HepG2 (cell line): ENCODE results near the gene COG4. TPM values are rescaled to one million over a fixed set of nuclear protein-coding genes. Genes with fewer than 3 reads are reported as not detected.

Experiments
- CAMTA2 ChIP-seq: sonication (generic); formaldehyde crosslinking; IDR thresholded peaks from 2 replicates; pipeline ENCODE4 v1.4.0; 2020; ENCODE audit warnings: mild to moderate bottlenecking, missing genetic modification reagents, borderline replicate concordance
- FLYWCH1 ChIP-seq: sonication (generic); formaldehyde crosslinking; IDR thresholded peaks from 2 replicates; pipeline ENCODE4 v1.8.1; 2023; ENCODE audit warnings: mild to moderate bottlenecking, missing genetic modification reagents
- HHEX ChIP-seq: IDR thresholded peaks from 2 replicates; pipeline ENCODE4 v1.6.1; 2016; ENCODE audit warnings: control low read depth
- KDM5A ChIP-seq: fragments of 200-600 bp; sonication (generic); IDR thresholded peaks from 2 replicates; pipeline ENCODE4 v1.7.0; 2018; ENCODE audit warnings: antibody characterized with exemption, mild to moderate bottlenecking, low read length, borderline replicate concordance
- NAIF1 ChIP-seq: sonication (generic); formaldehyde crosslinking; IDR thresholded peaks from 2 replicates; pipeline ENCODE4 v1.5.0; 2020; ENCODE audit warnings: mild to moderate bottlenecking, missing genetic modification reagents, borderline replicate concordance
- RNF2 ChIP-seq: fragments of 450-650 bp; conservative IDR thresholded peaks from 2 replicates; pipeline ENCODE4 v1.6.1; 2016; ENCODE audit warnings: low read depth
- ZNF17 ChIP-seq: sonication (generic); formaldehyde crosslinking; IDR thresholded peaks from 2 replicates; pipeline ENCODE4 v1.5.0; 2020; ENCODE audit warnings: mild to moderate bottlenecking, missing genetic modification reagents
- ZNF547 ChIP-seq: sonication (generic); formaldehyde crosslinking; IDR thresholded peaks from 2 replicates; pipeline ENCODE4 v1.5.1; 2020; ENCODE audit warnings: mild to moderate bottlenecking, missing genetic modification reagents
- ZNF652 ChIP-seq: IDR thresholded peaks from 2 replicates; pipeline ENCODE4 v1.6.1; 2016; ENCODE audit warnings: low read depth, borderline replicate concordance
- ZSCAN25 ChIP-seq: sonication (generic); formaldehyde crosslinking; IDR thresholded peaks from 2 replicates; pipeline ENCODE4 v1.8.0; 2022; ENCODE audit warnings: mild to moderate bottlenecking, missing genetic modification reagents
- ZZZ3 ChIP-seq: sonication (generic); formaldehyde crosslinking; IDR thresholded peaks from 2 replicates; pipeline ENCODE4 v1.4.0; 2020; ENCODE audit warnings: missing genetic modification reagents, mild to moderate bottlenecking, borderline replicate concordance
- polyA plus RNA-seq, 8 experiments: library from polyadenylated mRNA; depleted of rRNA in 3 of 8; stranded (reverse) in 7 of 8; unstranded in 1 of 8; fragments of >200 nt; fragmentation: Illumina TruSeq in 4 of 8; extraction: Trizol in 4 of 8; gene quantifications; 2 replicates each; pipeline versions ENCODE4 v1.2.1 to v1.2.3, GENCODE V29; 2011 to 2016; ENCODE audit warnings: low read depth in 4 of 8, missing spikeins in 1 of 8, mixed read lengths in 1 of 8; ENCODE audit not compliant: insufficient read depth in 1 of 8
- total RNA-seq, 5 experiments: library from RNA; depleted of rRNA; stranded (reverse); fragments of >200 nt; fragmentation: Illumina TruSeq; extraction: Trizol; gene quantifications; 2 replicates each; pipeline ENCODE4 v1.2.3, GENCODE V29; 2016; ENCODE audit warnings: low read depth in 1 of 5
- TF ChIP-seq, protein P1 (sequence below): sonication (generic); formaldehyde crosslinking; IDR thresholded peaks from 2 replicates; pipeline ENCODE4 v1.4.0; 2020; ENCODE audit warnings: mild to moderate bottlenecking, low read depth, missing genetic modification reagents
- TF ChIP-seq, protein P2 (sequence below), 2 experiments: fragments of 450-650 bp in 1 of 2; sonication (generic) in 1 of 2; formaldehyde crosslinking; IDR thresholded peaks; 2 replicates each; pipeline versions ENCODE4 v1.5.0 to v1.8.0; 2020 to 2022; ENCODE audit warnings: mild to moderate bottlenecking in 1 of 2, missing genetic modification reagents in 1 of 2
- TF ChIP-seq, protein P3 (sequence below): sonication (generic); formaldehyde crosslinking; IDR thresholded peaks from 2 replicates; pipeline ENCODE4 v1.5.1; 2020; ENCODE audit warnings: missing genetic modification reagents, mild to moderate bottlenecking, borderline replicate concordance
- TF ChIP-seq, protein P4 (sequence below): sonication (generic); formaldehyde crosslinking; IDR thresholded peaks from 2 replicates; pipeline ENCODE4 v1.8.0; 2022; ENCODE audit warnings: missing genetic modification reagents, mild to moderate bottlenecking, borderline replicate concordance
- TF ChIP-seq, protein P5 (sequence below): sonication (generic); formaldehyde crosslinking; IDR thresholded peaks from 2 replicates; pipeline ENCODE4 v1.4.0; 2020; ENCODE audit warnings: missing genetic modification reagents
- TF ChIP-seq, protein P6 (sequence below): sonication (generic); formaldehyde crosslinking; IDR thresholded peaks from 2 replicates; pipeline ENCODE4 v1.4.0; 2020; ENCODE audit warnings: missing genetic modification reagents

The COG4 gene
- total and polyA plus RNA-seq, 2 of the 13 experiments (the other 11 are each of a cell fraction or from before 2014, with no cell fraction given), result 51.1 to 73.8 TPM

DNA sequence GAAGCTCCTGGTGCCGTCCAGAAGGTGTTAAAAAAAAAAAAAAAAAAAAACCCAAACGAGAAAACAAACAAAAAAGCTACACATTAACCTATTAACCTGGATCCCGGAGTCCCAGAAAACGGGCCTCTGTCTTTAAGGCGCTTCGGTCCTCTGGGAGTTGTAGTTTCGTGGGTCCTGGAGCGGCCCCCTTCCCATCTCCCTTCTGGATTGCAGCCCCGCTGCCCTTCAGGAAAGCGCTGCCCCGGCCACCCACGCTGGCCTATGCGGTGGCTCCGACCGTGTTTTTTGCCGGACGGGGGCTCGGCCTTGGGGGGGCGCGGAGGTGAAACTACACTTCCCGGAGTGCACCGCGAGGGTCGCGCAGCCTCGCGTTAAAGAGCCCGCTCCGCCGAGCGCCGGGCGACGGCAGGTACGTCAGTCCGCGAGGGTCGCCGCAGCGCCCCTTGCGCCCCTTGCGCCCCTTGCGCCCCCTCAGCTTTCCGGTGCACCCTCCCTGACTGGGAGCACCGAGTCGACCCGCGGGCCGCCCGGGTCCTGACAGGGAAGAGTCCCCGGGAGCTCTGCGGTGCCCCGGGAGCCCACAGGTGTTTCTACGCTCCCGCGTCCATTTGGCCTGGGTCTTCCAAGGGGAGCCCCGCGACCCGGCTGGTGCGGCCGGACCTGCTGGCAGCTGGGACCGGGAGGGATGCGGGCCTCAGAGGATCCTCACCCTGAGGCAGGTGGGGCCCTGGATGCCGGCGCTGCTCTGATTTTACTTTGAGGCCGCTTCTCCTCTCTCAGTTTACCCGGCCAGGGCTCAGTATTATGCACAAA, 68.9 kb downstream of the COG4 start, which contains the start of gene FCSK (continued):
- TF ChIP-seq, protein P1, sequence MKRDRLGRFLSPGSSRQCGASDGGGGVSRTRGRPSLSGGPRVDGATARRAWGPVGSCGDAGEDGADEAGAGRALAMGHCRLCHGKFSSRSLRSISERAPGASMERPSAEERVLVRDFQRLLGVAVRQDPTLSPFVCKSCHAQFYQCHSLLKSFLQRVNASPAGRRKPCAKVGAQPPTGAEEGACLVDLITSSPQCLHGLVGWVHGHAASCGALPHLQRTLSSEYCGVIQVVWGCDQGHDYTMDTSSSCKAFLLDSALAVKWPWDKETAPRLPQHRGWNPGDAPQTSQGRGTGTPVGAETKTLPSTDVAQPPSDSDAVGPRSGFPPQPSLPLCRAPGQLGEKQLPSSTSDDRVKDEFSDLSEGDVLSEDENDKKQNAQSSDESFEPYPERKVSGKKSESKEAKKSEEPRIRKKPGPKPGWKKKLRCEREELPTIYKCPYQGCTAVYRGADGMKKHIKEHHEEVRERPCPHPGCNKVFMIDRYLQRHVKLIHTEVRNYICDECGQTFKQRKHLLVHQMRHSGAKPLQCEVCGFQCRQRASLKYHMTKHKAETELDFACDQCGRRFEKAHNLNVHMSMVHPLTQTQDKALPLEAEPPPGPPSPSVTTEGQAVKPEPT (CRISPR knock-in tag), result peak; percentile 76; the same call in 1 of the 2 replicates
- TF ChIP-seq CAMTA2 (CRISPR knock-in tag) (peak; percentile 70; the same call in 1 of the 2 replicates), KDM5A (peak; percentile 67), NAIF1 (CRISPR knock-in tag) (peak; percentile 99), ZNF652 (CRISPR knock-in tag) (no peak; the same call in 1 of the 2 replicates), ZNF17 (CRISPR knock-in tag) (no peak), ZZZ3 (CRISPR knock-in tag) (no peak), RNF2 (peak; percentile 50; the same call in 1 of the 2 replicates), HHEX (no peak), FLYWCH1 (CRISPR knock-in tag) (no peak), ZNF547 (CRISPR knock-in tag) (peak; percentile 97), ZSCAN25 (peak; percentile 46; the same call in 1 of the 2 replicates)
- TF ChIP-seq, protein P2, sequence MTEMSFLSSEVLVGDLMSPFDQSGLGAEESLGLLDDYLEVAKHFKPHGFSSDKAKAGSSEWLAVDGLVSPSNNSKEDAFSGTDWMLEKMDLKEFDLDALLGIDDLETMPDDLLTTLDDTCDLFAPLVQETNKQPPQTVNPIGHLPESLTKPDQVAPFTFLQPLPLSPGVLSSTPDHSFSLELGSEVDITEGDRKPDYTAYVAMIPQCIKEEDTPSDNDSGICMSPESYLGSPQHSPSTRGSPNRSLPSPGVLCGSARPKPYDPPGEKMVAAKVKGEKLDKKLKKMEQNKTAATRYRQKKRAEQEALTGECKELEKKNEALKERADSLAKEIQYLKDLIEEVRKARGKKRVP (CRISPR knock-in tag; IDR thresholded peaks at IDR 0.05), result peak in 1 of 2 experiments; percentile 25; a peak in 1 of 4 replicates
- TF ChIP-seq, protein P3, sequence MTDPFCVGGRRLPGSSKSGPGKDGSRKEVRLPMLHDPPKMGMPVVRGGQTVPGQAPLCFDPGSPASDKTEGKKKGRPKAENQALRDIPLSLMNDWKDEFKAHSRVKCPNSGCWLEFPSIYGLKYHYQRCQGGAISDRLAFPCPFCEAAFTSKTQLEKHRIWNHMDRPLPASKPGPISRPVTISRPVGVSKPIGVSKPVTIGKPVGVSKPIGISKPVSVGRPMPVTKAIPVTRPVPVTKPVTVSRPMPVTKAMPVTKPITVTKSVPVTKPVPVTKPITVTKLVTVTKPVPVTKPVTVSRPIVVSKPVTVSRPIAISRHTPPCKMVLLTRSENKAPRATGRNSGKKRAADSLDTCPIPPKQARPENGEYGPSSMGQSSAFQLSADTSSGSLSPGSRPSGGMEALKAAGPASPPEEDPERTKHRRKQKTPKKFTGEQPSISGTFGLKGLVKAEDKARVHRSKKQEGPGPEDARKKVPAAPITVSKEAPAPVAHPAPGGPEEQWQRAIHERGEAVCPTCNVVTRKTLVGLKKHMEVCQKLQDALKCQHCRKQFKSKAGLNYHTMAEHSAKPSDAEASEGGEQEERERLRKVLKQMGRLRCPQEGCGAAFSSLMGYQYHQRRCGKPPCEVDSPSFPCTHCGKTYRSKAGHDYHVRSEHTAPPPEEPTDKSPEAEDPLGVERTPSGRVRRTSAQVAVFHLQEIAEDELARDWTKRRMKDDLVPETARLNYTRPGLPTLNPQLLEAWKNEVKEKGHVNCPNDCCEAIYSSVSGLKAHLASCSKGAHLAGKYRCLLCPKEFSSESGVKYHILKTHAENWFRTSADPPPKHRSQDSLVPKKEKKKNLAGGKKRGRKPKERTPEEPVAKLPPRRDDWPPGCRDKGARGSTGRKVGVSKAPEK, result no peak
- TF ChIP-seq, protein P4, sequence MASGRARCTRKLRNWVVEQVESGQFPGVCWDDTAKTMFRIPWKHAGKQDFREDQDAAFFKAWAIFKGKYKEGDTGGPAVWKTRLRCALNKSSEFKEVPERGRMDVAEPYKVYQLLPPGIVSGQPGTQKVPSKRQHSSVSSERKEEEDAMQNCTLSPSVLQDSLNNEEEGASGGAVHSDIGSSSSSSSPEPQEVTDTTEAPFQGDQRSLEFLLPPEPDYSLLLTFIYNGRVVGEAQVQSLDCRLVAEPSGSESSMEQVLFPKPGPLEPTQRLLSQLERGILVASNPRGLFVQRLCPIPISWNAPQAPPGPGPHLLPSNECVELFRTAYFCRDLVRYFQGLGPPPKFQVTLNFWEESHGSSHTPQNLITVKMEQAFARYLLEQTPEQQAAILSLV (CRISPR knock-in tag), result no peak; the same call in 1 of the 2 replicates
- TF ChIP-seq, protein P5, sequence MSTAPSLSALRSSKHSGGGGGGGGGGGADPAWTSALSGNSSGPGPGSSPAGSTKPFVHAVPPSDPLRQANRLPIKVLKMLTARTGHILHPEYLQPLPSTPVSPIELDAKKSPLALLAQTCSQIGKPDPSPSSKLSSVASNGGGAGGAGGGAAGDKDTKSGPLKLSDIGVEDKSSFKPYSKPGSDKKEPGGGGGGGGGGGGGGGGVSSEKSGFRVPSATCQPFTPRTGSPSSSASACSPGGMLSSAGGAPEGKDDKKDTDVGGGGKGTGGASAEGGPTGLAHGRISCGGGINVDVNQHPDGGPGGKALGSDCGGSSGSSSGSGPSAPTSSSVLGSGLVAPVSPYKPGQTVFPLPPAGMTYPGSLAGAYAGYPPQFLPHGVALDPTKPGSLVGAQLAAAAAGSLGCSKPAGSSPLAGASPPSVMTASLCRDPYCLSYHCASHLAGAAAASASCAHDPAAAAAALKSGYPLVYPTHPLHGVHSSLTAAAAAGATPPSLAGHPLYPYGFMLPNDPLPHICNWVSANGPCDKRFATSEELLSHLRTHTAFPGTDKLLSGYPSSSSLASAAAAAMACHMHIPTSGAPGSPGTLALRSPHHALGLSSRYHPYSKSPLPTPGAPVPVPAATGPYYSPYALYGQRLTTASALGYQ (CRISPR knock-in tag), result peak; percentile 64
- TF ChIP-seq, protein P6, sequence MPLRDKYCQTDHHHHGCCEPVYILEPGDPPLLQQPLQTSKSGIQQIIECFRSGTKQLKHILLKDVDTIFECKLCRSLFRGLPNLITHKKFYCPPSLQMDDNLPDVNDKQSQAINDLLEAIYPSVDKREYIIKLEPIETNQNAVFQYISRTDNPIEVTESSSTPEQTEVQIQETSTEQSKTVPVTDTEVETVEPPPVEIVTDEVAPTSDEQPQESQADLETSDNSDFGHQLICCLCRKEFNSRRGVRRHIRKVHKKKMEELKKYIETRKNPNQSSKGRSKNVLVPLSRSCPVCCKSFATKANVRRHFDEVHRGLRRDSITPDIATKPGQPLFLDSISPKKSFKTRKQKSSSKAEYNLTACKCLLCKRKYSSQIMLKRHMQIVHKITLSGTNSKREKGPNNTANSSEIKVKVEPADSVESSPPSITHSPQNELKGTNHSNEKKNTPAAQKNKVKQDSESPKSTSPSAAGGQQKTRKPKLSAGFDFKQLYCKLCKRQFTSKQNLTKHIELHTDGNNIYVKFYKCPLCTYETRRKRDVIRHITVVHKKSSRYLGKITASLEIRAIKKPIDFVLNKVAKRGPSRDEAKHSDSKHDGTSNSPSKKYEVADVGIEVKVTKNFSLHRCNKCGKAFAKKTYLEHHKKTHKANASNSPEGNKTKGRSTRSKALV (CRISPR knock-in tag), result peak; percentile 93
